Ishikawa (cell line): ENCODE measurements around the gene ZNF629.

Source experiments
- CEBPB ChIP-seq: IDR thresholded peaks from 2 replicates; pipeline ENCODE4 v1.6.1; 2012
- CREB1 ChIP-seq: IDR thresholded peaks from 2 replicates; pipeline ENCODE4 v1.6.1; 2012; ENCODE audit warnings: low read depth
- EGR1 ChIP-seq: IDR thresholded peaks from 2 replicates; pipeline ENCODE4 v1.6.1; 2012
- EP300 ChIP-seq: IDR thresholded peaks from 2 replicates; pipeline ENCODE4 v1.6.1; 2012; ENCODE audit warnings: borderline replicate concordance
- FOXM1 ChIP-seq: IDR thresholded peaks from 2 replicates; pipeline ENCODE4 v1.6.1; 2012; ENCODE audit warnings: low read depth, borderline replicate concordance
- NFIC ChIP-seq: IDR thresholded peaks from 2 replicates; pipeline ENCODE4 v1.6.1; 2012
- RAD21 ChIP-seq: IDR thresholded peaks from 2 replicates; pipeline ENCODE4 v1.6.1; 2012; ENCODE audit warnings: low read depth
- TAF1 ChIP-seq: IDR thresholded peaks from 2 replicates; pipeline ENCODE4 v1.6.1; 2012; ENCODE audit warnings: low read depth, mild to moderate bottlenecking
- TCF12 ChIP-seq: IDR thresholded peaks from 2 replicates; pipeline ENCODE4 v1.6.1; 2012; ENCODE audit warnings: low read depth
- TEAD4 ChIP-seq: IDR thresholded peaks from 2 replicates; pipeline ENCODE4 v1.6.1; 2012
- YY1 ChIP-seq: IDR thresholded peaks from 2 replicates; pipeline ENCODE4 v1.6.1; 2012; ENCODE audit warnings: low read depth
- ZBTB7A ChIP-seq: IDR thresholded peaks from 2 replicates; pipeline ENCODE4 v1.6.1; 2012; ENCODE audit warnings: low read depth
- TF ChIP-seq, protein P1 (sequence below): IDR thresholded peaks from 2 replicates; pipeline ENCODE4 v1.6.1; 2012; ENCODE audit warnings: low read depth, mild to moderate bottlenecking
- TF ChIP-seq, protein P2 (sequence below): IDR thresholded peaks from 2 replicates; pipeline ENCODE4 v1.6.1; 2012
- TF ChIP-seq, protein P3 (sequence below): IDR thresholded peaks from 2 replicates; pipeline ENCODE4 v1.6.1; 2012

The ZNF629 gene

DNA sequence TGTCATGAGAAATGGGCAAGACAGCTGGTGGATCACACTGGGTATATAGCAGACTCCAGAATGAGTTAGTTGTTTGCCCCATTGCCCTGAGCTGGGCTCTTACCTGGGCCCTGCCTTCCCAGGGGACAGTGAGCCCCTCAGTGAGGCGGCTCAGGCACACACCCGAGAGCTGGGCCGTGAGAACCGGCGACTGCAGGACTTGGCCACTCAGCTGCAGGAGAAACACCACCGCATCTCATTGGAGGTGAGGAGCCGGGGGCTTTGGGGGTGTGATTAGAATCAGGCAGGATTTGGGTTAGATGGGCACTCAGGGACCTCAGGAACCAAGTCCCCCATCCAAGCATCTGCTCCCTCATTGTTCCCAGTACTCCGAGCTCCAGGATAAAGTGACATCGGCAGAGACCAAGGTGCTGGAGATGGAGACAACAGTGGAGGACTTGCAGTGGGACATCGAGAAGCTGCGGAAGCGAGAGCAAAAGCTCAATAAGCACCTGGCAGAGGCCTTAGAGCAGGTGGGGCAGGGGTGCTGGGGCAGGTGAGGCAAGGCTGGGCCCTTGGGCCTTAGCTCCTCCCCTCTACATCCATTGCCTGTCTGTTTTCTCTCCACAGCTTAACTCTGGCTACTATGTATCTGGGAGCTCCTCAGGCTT lies 22.1 kb downstream of the ZNF629 start:
- TF ChIP-seq RAD21 (no peak), CEBPB (no peak), YY1 (no peak), TEAD4 (no peak), TAF1 (no peak), EGR1 (no peak), EP300 (no peak), FOXM1 (no peak), NFIC (no peak), ZBTB7A (no peak), TCF12 (no peak), CREB1 (no peak)
- TF ChIP-seq, protein P1, sequence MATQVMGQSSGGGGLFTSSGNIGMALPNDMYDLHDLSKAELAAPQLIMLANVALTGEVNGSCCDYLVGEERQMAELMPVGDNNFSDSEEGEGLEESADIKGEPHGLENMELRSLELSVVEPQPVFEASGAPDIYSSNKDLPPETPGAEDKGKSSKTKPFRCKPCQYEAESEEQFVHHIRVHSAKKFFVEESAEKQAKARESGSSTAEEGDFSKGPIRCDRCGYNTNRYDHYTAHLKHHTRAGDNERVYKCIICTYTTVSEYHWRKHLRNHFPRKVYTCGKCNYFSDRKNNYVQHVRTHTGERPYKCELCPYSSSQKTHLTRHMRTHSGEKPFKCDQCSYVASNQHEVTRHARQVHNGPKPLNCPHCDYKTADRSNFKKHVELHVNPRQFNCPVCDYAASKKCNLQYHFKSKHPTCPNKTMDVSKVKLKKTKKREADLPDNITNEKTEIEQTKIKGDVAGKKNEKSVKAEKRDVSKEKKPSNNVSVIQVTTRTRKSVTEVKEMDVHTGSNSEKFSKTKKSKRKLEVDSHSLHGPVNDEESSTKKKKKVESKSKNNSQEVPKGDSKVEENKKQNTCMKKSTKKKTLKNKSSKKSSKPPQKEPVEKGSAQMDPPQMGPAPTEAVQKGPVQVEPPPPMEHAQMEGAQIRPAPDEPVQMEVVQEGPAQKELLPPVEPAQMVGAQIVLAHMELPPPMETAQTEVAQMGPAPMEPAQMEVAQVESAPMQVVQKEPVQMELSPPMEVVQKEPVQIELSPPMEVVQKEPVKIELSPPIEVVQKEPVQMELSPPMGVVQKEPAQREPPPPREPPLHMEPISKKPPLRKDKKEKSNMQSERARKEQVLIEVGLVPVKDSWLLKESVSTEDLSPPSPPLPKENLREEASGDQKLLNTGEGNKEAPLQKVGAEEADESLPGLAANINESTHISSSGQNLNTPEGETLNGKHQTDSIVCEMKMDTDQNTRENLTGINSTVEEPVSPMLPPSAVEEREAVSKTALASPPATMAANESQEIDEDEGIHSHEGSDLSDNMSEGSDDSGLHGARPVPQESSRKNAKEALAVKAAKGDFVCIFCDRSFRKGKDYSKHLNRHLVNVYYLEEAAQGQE: no peak
- TF ChIP-seq, protein P2, sequence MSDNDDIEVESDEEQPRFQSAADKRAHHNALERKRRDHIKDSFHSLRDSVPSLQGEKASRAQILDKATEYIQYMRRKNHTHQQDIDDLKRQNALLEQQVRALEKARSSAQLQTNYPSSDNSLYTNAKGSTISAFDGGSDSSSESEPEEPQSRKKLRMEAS: no peak
- TF ChIP-seq, protein P3, sequence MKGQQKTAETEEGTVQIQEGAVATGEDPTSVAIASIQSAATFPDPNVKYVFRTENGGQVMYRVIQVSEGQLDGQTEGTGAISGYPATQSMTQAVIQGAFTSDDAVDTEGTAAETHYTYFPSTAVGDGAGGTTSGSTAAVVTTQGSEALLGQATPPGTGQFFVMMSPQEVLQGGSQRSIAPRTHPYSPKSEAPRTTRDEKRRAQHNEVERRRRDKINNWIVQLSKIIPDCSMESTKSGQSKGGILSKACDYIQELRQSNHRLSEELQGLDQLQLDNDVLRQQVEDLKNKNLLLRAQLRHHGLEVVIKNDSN: no peak

DNA sequence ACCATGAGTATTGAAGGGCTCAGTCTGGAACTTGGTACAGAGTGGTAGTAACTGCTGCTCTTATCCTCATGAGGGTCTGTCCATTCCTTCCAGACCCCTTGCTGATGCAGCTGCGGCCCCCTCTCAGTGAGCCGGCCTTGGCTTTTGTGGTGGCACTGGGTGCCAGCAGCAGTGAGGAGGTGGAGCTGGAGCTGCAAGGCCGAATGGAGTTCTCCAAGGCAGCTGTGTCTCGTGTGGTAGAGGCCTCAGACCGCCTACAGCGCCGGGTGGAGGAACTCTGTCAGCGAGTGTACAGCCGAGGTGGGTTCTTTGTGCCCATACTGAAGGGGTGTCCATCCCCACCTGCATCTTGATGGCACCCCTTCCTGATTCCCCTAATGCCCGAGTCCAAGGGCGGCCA lies 22.9 kb downstream of the ZNF629 start:
- TF ChIP-seq CREB1: no peak
- TF ChIP-seq, protein P1: no peak
- TF ChIP-seq, protein P2: no peak
- TF ChIP-seq TEAD4: no peak
- TF ChIP-seq EGR1: no peak
- no peak for TF ChIP-seq CEBPB
- TF ChIP-seq TAF1: no peak
- TF ChIP-seq ZBTB7A: no peak
- no peak for TF ChIP-seq YY1
- TF ChIP-seq RAD21: no peak
- no peak for TF ChIP-seq TCF12
- no peak for TF ChIP-seq FOXM1
- no peak for TF ChIP-seq EP300
- TF ChIP-seq, protein P3: no peak
- no peak for TF ChIP-seq NFIC

DNA sequence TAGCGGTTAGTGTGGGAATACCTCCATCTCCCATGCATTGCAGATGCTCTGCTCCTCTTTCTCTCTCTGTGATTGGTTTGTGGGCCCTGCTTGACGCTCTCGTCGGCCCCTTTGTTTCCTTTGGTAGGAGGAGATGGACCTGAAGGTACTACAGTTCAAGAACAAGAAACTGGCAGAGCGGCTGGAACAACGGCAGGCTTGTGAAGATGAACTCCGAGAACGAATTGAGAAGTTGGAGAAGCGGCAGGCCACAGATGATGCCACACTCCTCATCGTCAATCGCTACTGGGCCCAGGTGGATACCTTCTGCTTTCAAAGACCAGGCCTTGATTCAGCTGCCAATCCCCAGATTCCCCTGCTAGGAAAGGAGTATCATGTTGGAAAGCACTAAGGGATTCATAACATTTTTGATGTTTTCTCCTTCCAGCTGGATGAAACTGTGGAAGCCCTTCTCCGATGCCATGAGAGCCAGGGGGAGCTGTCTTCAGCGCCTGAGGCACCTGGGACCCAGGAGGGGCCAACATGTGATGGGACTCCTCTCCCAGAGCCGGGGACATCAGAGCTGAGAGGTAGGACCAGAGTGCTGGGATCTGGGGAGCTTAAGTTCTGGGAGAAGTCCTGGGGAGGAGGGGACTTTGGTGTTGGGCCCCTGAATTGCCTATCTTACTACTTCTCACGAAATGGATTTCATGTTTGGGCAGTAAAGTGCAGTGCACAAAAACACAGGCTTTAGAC lies 23.8 kb downstream of the ZNF629 start:
- TF ChIP-seq, protein P1: no peak
- no peak for TF ChIP-seq ZBTB7A

DNA sequence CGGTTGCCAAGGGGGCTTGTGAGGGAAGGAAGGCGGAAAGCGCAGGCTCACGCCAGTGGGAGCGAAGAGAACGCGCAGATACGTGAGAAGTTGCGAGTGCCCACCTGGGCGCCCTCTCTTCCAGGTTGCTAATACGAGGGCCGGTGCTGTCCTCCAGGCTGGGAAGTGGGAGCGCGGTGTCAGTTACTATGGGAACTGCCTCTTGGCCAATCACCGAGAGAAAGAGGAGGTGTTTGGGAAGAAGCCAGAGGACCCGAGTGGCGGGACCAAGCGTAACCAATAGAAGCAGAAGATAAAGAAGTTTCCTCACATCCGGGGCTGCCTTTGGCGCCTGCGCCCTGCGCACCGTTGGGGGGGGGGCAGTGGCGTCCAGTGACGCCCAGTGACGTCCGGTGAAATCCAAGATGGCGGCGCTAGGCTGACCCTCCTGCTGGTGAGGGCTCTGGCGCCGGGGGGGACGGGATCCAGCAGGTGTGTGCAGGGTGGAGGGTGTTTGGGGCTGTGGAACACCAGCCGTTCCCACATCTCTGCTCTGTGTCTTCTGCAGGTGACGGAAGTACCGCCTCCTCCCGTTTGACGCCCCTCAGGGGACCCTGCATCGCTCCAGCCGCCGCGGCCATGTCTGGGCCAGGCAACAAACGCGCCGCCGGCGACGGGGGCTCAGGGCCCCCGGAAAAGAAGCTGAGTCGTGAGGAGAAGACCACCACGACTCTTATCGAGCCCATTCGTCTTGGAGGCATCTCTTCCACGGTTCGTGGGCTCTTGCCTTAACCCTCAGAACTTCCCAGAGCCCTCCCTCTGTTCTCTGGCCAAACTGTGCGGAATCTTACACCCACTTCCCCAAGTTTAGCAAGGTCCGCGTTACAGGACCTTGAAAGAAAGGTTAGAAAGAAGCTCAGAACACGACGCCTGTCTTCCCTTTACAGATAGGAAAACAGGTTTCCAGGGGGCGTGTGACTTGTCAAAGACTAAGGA lies 24.8 kb downstream of the ZNF629 start, which contains the start of the genes CFAP119 and RNF40:
Gene CFAP119 (minus strand): TSS at position 135 of the 975 bp plus-strand sequence. CDS start 314 bp downstream, outside the sequence.
Gene RNF40 (plus strand): TSS at position 395 of the 975 bp plus-strand sequence. CDS start 224 bp downstream, at position 619.
- TF ChIP-seq CEBPB: peak; percentile 4; the same call in 1 of the 2 replicates
- TF ChIP-seq, protein P1: no peak; the same call in 1 of the 2 replicates
- TF ChIP-seq TAF1: peak; percentile 98
- TF ChIP-seq CREB1: peak; percentile 87
- peak; percentile 67; the same call in 1 of the 2 replicates for TF ChIP-seq TCF12
- TF ChIP-seq RAD21: no peak
- no peak for TF ChIP-seq FOXM1
- TF ChIP-seq NFIC: peak; percentile 59
- TF ChIP-seq, protein P3: no peak
- TF ChIP-seq ZBTB7A: peak; percentile 88; the same call in 1 of the 2 replicates
- no peak for TF ChIP-seq EP300
- 0 out of 2 replicates have a peak, but pooled peaks have one; percentile 16 for TF ChIP-seq EGR1
- TF ChIP-seq TEAD4: no peak
- TF ChIP-seq, protein P2: peak; percentile 10; the same call in 1 of the 2 replicates
- peak; percentile 98 for TF ChIP-seq YY1
